Tibial nerve (tissue), 4 donors: ENCODE data around the gene MAPK14. TPM values are rescaled to one million over a fixed set of nuclear protein-coding genes. Genes with fewer than 3 reads are reported as not detected.

ENCODE experiments used
- DNase-seq, 2 donors: peaks; one replicate each; pipeline ENCODE4 v3.0.0-alpha.2; 2019; ENCODE audit warnings: low spot score in 2 of 2
- H3K27ac ChIP-seq, 4 donors: fragments of 200-600 bp; sonication (generic) in 3 of 4; one replicate each; pipeline ENCODE4 v1.5.1; 2017 to 2019; ENCODE audit warnings: mild to moderate bottlenecking in 1 of 4
- H3K27me3 ChIP-seq, 2 donors: fragments of 200-600 bp; sonication (generic) in 1 of 2; one replicate each; pipeline versions ENCODE4 v1.5.1 to v1.6.0; 2017 to 2019
- H3K36me3 ChIP-seq, 3 donors: fragments of 200-600 bp; sonication (generic); one replicate each; pipeline ENCODE4 v1.5.1; 2018 to 2019
- H3K4me1 ChIP-seq, 4 donors: fragments of 200-600 bp; sonication (generic) in 3 of 4; one replicate each; pipeline ENCODE4 v1.5.1; 2017 to 2019
- H3K4me3 ChIP-seq, 4 donors: fragments of 200-600 bp; sonication (generic) in 3 of 4; one replicate each; pipeline ENCODE4 v1.5.1; 2017 to 2019; ENCODE audit warnings: mild to moderate bottlenecking in 1 of 4, moderate library complexity in 1 of 4
- H3K9me3 ChIP-seq, 4 donors: fragments of 200-600 bp; sonication (generic) in 3 of 4; one replicate each; pipeline ENCODE4 v1.5.1; 2017 to 2019
- CTCF ChIP-seq, 5 experiments: fragments of 200-600 bp in 3 of 5; fragments of 450-650 bp in 2 of 5; sonication (generic) in 3 of 5; IDR thresholded peaks; one replicate each; pipeline ENCODE4 v1.5.1; 2016 to 2019; ENCODE audit warnings: antibody characterized with exemption in 5 of 5, mild to moderate bottlenecking in 3 of 5, moderate library complexity in 2 of 5
- EP300 ChIP-seq, 2 donors: sonication (generic); formaldehyde crosslinking; IDR thresholded peaks; one replicate each; pipeline ENCODE4 v1.6.1; 2017; ENCODE audit warnings: antibody characterized with exemption in 2 of 2, mild to moderate bottlenecking in 1 of 2
- POLR2A ChIP-seq, 2 donors: fragments of 450-650 bp; IDR thresholded peaks; one replicate each; pipeline ENCODE4 v1.6.1; 2017; ENCODE audit warnings: antibody characterized with exemption in 2 of 2, mild to moderate bottlenecking in 2 of 2, moderate library complexity in 2 of 2
- WGBS, 2 donors: methylation state at CpG; one replicate each; pipeline ENCODE4 v1.1.5; 2018; 5-methylcytosine and 5-hydroxymethylcytosine counted together
- total RNA-seq, 4 donors: library from RNA; depleted of rRNA; stranded (reverse); fragments of >200 nt; gene quantifications; one replicate each; pipeline ENCODE4 v1.1.0, GENCODE V29; 2016

MAPK14 gene
- total RNA-seq, 4 donors from 2014 or later: 73.5 to 88.1 (median 83.2) TPM

GRCh38 chr6:36050305-36050704 is 22.7 kb downstream of the MAPK14 start:
- WGBS, 2 donors: 64 to 76% methylated on average over 1 of the region's 1 CpG
- no peak for DNase-seq
- no peaks in the 10 kb centered on the region for H3K27me3 ChIP-seq
- no peak overlapping the region for H3K27ac ChIP-seq
- H3K36me3 ChIP-seq: peaks cover 0 to 7% (median 0%) of the 10 kb centered on the region in 3 donors
- H3K9me3 ChIP-seq: no peaks in the 10 kb centered on the region
- peaks cover 0 to 64% (median 19%) of the 10 kb centered on the region in 4 donors for H3K4me1 ChIP-seq
- no peak for TF ChIP-seq POLR2A (IDR thresholded peaks at IDR 0.05)
- no peak for TF ChIP-seq CTCF (IDR thresholded peaks at IDR 0.05)
- TF ChIP-seq EP300 (IDR thresholded peaks at IDR 0.05): no peak
- H3K4me3 ChIP-seq: no peak overlapping the region

- TF ChIP-seq CTCF (IDR thresholded peaks at IDR 0.05) (no peak), POLR2A (IDR thresholded peaks at IDR 0.05) (no peak), EP300 (IDR thresholded peaks at IDR 0.05) (no peak)
- no peak for DNase-seq
- no peaks in the 10 kb centered on the region for H3K9me3 ChIP-seq
- peaks cover 0 to 7% (median 0%) of the 10 kb centered on the region in 3 donors for H3K36me3 ChIP-seq
- H3K4me1 ChIP-seq: peaks cover 0 to 70% (median 19%) of the 10 kb centered on the region in 4 donors
- no peak overlapping the region for H3K4me3 ChIP-seq
- 83 to 86% methylated on average over 16 of the region's 16 CpGs for WGBS, 2 donors
- H3K27ac ChIP-seq: peak overlapping the region in 2 of 4 donors; percentile 37 to 74
- H3K27me3 ChIP-seq: no peaks in the 10 kb centered on the region
Observed at GRCh38 chr6:36050947-36051710, 23.5 kb downstream of the MAPK14 start.

GRCh38 chr6:36052097-36052496 is 24.5 kb downstream of the MAPK14 start:
- H3K9me3 ChIP-seq: no peaks in the 10 kb centered on the region
- no peaks in the 10 kb centered on the region for H3K27me3 ChIP-seq
- H3K27ac ChIP-seq: peak overlapping the region in 2 of 4 donors; percentile 37 to 74
- DNase-seq: peak; percentile 20 to 56
- H3K36me3 ChIP-seq: peaks cover 0 to 7% (median 0%) of the 10 kb centered on the region in 3 donors
- no peak overlapping the region for H3K4me3 ChIP-seq
- H3K4me1 ChIP-seq: peaks cover 0 to 64% (median 16%) of the 10 kb centered on the region in 4 donors
- WGBS, 2 donors: 67 to 74% methylated on average over 2 of the region's 2 CpGs
- TF ChIP-seq CTCF (IDR thresholded peaks at IDR 0.05): no peak
- TF ChIP-seq EP300 (IDR thresholded peaks at IDR 0.05): peak; percentile 10 to 56

- H3K4me3 ChIP-seq: no peak overlapping the region
- no peaks in the 10 kb centered on the region for H3K27me3 ChIP-seq
- H3K9me3 ChIP-seq: no peaks in the 10 kb centered on the region
- no peak overlapping the region for H3K27ac ChIP-seq
- peaks cover 0 to 61% (median 16%) of the 10 kb centered on the region in 4 donors for H3K4me1 ChIP-seq
- WGBS, 2 donors: 76 to 95% methylated on average over 2 of the region's 2 CpGs
- TF ChIP-seq POLR2A (IDR thresholded peaks at IDR 0.05) (no peak), EP300 (IDR thresholded peaks at IDR 0.05) (no peak), CTCF (IDR thresholded peaks at IDR 0.05) (no peak)
- DNase-seq: no peak
- peaks cover 0 to 9% (median 0%) of the 10 kb centered on the region in 3 donors for H3K36me3 ChIP-seq
Observed at GRCh38 chr6:36053878-36054277, 26.3 kb downstream of the MAPK14 start.

GRCh38 chr6:36054415-36054814 is 26.8 kb downstream of the MAPK14 start:
- Histone ChIP-seq H3K27me3 (no peaks in the 10 kb centered on the region), H3K36me3 (peaks cover 0 to 14% (median 0%) of the 10 kb centered on the region in 3 donors), H3K4me1 (peaks cover 0 to 61% (median 15%) of the 10 kb centered on the region in 4 donors), H3K4me3 (no peak overlapping the region), H3K27ac (peak overlapping the region in 1 of 4 donors; percentile 49), H3K9me3 (no peaks in the 10 kb centered on the region)
- 62 to 68% methylated on average over 2 of the region's 2 CpGs for WGBS, 2 donors
- DNase-seq: no peak
- TF ChIP-seq POLR2A (IDR thresholded peaks at IDR 0.05) (no peak), EP300 (IDR thresholded peaks at IDR 0.05) (no peak), CTCF (IDR thresholded peaks at IDR 0.05) (no peak)
